ENCODE measurements around the gene C8A.

The C8A gene

GRCh38 chr1:56844545-56845136 is 10.0 kb upstream of the C8A start:
- Histone ChIP-seq H2BK12ac (ENCODE audit: low read length) (no peak overlapping the region), H3K9ac (ENCODE audit: low read depth, low read length, poor library complexity) (no peak overlapping the region), H2BK120ac (ENCODE audit: low read depth, low read length) (no peak overlapping the region), H3K27ac (replicated peaks; ENCODE audit: low read length) (no peak overlapping the region), H3K23ac (ENCODE audit: low read depth, low read length, poor library complexity) (no peak overlapping the region), H3K4me2 (ENCODE audit: insufficient read depth, low read length, poor library complexity, severe bottlenecking) (no peak overlapping the region), H3K36me3 (replicated peaks in 1 of 2; ENCODE audit: control insufficient read depth in 2 of 2, insufficient read depth in 2 of 2, low read length in 2 of 2) (no peaks in the 10 kb centered on the region), H4K91ac (ENCODE audit: low read depth, low read length, poor library complexity) (no peak overlapping the region), H2BK5ac (ENCODE audit: low read length) (no peak overlapping the region), H4K8ac (ENCODE audit: low read depth, low read length) (no peak overlapping the region), H3K79me1 (ENCODE audit: low read depth, low read length) (no peaks in the 10 kb centered on the region), H3K4ac (ENCODE audit: low read length) (no peak overlapping the region), H3K18ac (ENCODE audit: low read length) (no peak overlapping the region), H3K14ac (ENCODE audit: low read length) (no peak overlapping the region), H3K9me3 (replicated peaks in 1 of 2; ENCODE audit: control insufficient read depth in 2 of 2, insufficient read depth in 1 of 2, low read depth in 1 of 2, low read length in 2 of 2) (no peaks in the 10 kb centered on the region), H2AK5ac (ENCODE audit: low read depth, low read length) (no peak overlapping the region), H2AFZ (ENCODE audit: low read length) (peak overlapping the region; percentile 46), H3K4me1 (ENCODE audit: control insufficient read depth in 2 of 2, insufficient read depth in 1 of 2, low read depth in 1 of 2, low read length in 2 of 2) (peaks cover 0 to 9% of the 10 kb centered on the region in 2 donors), H3K4me3 (ENCODE audit: low read length in 2 of 2) (no peak overlapping the region), H2BK15ac (ENCODE audit: low read length) (no peak overlapping the region), H3K27me3 (ENCODE audit: control insufficient read depth in 3 of 3, insufficient read depth in 3 of 3, low read depth in 1 of 3, low read length in 3 of 3) (peaks cover 0 to 15% (median 0%) of the 10 kb centered on the region in 3 experiments)
- no peak for DNase-seq (ENCODE audit: low spot score)
- WGBS, 2 donors (ENCODE audit: extremely low coverage in 2 of 2, insufficient read length in 2 of 2, insufficient replicate concordance in 1 of 2), result no CpG with 5 or more reads among the region's 9 CpGs

DNA sequence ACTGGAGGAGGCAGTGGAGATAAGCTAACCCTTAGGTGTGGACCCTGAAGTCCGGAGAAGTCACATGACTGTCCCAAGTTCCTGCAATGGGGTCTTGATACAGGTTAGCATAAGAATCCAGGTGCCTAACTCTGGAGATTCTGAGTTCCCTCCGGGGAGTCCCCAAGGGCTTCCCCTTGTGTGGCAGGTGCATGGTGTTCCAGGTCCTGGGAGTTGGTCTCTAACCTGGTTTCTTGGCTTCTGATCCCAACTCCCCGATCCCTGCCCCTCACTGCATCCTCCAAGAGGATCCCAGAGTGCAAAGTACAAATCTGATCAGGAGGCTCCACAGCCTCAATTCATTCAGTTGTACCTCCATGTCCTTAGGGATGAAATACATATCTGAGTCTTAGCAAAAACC is 9.3 kb upstream of the C8A start:
- Histone ChIP-seq H3K4me3 (ENCODE audit: low read length in 2 of 2) (no peak overlapping the region), H2BK15ac (ENCODE audit: low read length) (no peak overlapping the region), H3K4ac (ENCODE audit: low read length) (no peak overlapping the region), H3K79me1 (ENCODE audit: low read depth, low read length) (no peaks in the 10 kb centered on the region), H3K4me2 (ENCODE audit: insufficient read depth, low read length, poor library complexity, severe bottlenecking) (no peak overlapping the region), H3K14ac (ENCODE audit: low read length) (no peak overlapping the region), H2BK5ac (ENCODE audit: low read length) (no peak overlapping the region), H3K4me1 (ENCODE audit: control insufficient read depth in 2 of 2, insufficient read depth in 1 of 2, low read depth in 1 of 2, low read length in 2 of 2) (peaks cover 0 to 13% of the 10 kb centered on the region in 2 donors), H3K36me3 (replicated peaks in 1 of 2; ENCODE audit: control insufficient read depth in 2 of 2, insufficient read depth in 2 of 2, low read length in 2 of 2) (no peaks in the 10 kb centered on the region), H2BK120ac (ENCODE audit: low read depth, low read length) (no peak overlapping the region), H3K18ac (ENCODE audit: low read length) (no peak overlapping the region), H3K27ac (replicated peaks; ENCODE audit: low read length) (no peak overlapping the region), H2AK5ac (ENCODE audit: low read depth, low read length) (no peak overlapping the region), H3K9ac (ENCODE audit: low read depth, low read length, poor library complexity) (no peak overlapping the region), H3K27me3 (ENCODE audit: control insufficient read depth in 3 of 3, insufficient read depth in 3 of 3, low read depth in 1 of 3, low read length in 3 of 3) (peaks cover 0 to 15% (median 0%) of the 10 kb centered on the region in 3 experiments), H2BK12ac (ENCODE audit: low read length) (no peak overlapping the region), H4K8ac (ENCODE audit: low read depth, low read length) (no peak overlapping the region), H2AFZ (ENCODE audit: low read length) (no peak overlapping the region), H4K91ac (ENCODE audit: low read depth, low read length, poor library complexity) (no peak overlapping the region), H3K23ac (ENCODE audit: low read depth, low read length, poor library complexity) (no peak overlapping the region), H3K9me3 (replicated peaks in 1 of 2; ENCODE audit: control insufficient read depth in 2 of 2, insufficient read depth in 1 of 2, low read depth in 1 of 2, low read length in 2 of 2) (no peaks in the 10 kb centered on the region)
- DNase-seq (ENCODE audit: low spot score), result no peak
- no CpG with 5 or more reads among the region's 3 CpGs for WGBS, 2 donors (ENCODE audit: extremely low coverage in 2 of 2, insufficient read length in 2 of 2, insufficient replicate concordance in 1 of 2)

- Histone ChIP-seq H3K36me3 (replicated peaks in 1 of 2; ENCODE audit: control insufficient read depth in 2 of 2, insufficient read depth in 2 of 2, low read length in 2 of 2) (no peaks in the 10 kb centered on the region), H3K18ac (ENCODE audit: low read length) (no peak overlapping the region), H3K4me3 (ENCODE audit: low read length in 2 of 2) (no peak overlapping the region), H2BK12ac (ENCODE audit: low read length) (no peak overlapping the region), H4K8ac (ENCODE audit: low read depth, low read length) (no peak overlapping the region), H2AFZ (ENCODE audit: low read length) (no peak overlapping the region), H3K14ac (ENCODE audit: low read length) (no peak overlapping the region), H2BK5ac (ENCODE audit: low read length) (no peak overlapping the region), H3K27me3 (ENCODE audit: control insufficient read depth in 3 of 3, insufficient read depth in 3 of 3, low read depth in 1 of 3, low read length in 3 of 3) (peaks cover 0 to 14% (median 0%) of the 10 kb centered on the region in 3 experiments), H3K4ac (ENCODE audit: low read length) (no peak overlapping the region), H3K4me2 (ENCODE audit: insufficient read depth, low read length, poor library complexity, severe bottlenecking) (no peak overlapping the region), H3K23ac (ENCODE audit: low read depth, low read length, poor library complexity) (no peak overlapping the region), H2BK15ac (ENCODE audit: low read length) (no peak overlapping the region), H3K9me3 (replicated peaks in 1 of 2; ENCODE audit: control insufficient read depth in 2 of 2, insufficient read depth in 1 of 2, low read depth in 1 of 2, low read length in 2 of 2) (no peaks in the 10 kb centered on the region), H2AK5ac (ENCODE audit: low read depth, low read length) (no peak overlapping the region), H2BK120ac (ENCODE audit: low read depth, low read length) (no peak overlapping the region), H3K4me1 (ENCODE audit: control insufficient read depth in 2 of 2, insufficient read depth in 1 of 2, low read depth in 1 of 2, low read length in 2 of 2) (peaks cover 0 to 11% of the 10 kb centered on the region in 2 donors), H3K27ac (replicated peaks; ENCODE audit: low read length) (no peak overlapping the region), H4K91ac (ENCODE audit: low read depth, low read length, poor library complexity) (no peak overlapping the region), H3K79me1 (ENCODE audit: low read depth, low read length) (no peaks in the 10 kb centered on the region), H3K9ac (ENCODE audit: low read depth, low read length, poor library complexity) (no peak overlapping the region)
- WGBS, 2 donors (ENCODE audit: extremely low coverage in 2 of 2, insufficient read length in 2 of 2, insufficient replicate concordance in 1 of 2), result no CpG with 5 or more reads among the region's 7 CpGs
- no peak for DNase-seq (ENCODE audit: low spot score)
Measured at GRCh38 chr1:56849750-56850149, 4.8 kb upstream of the C8A start.

DNA sequence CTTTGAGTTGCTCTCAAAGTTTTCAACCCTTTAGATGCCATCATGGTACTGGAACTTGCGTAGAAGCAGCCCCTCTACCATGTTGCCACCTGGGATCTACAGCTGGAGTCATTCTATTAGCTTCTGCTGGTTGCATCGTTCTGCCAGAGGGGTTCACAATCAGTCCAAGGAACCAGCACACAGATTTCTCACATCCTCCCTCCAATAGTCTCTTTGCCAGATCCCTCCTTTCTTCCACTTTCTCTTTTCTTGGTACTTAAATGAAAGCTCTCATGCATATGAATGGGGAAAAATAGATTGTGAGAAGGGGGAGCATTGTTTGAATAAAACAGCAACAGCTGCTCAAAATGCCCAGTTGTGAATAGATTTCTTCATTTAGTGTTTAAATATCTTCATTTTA is 4.2 kb upstream of the C8A start:
- Histone ChIP-seq H3K4me3 (ENCODE audit: low read length in 2 of 2) (no peak overlapping the region), H2BK15ac (ENCODE audit: low read length) (no peak overlapping the region), H3K18ac (ENCODE audit: low read length) (no peak overlapping the region), H3K9ac (ENCODE audit: low read depth, low read length, poor library complexity) (no peak overlapping the region), H3K79me1 (ENCODE audit: low read depth, low read length) (no peaks in the 10 kb centered on the region), H3K14ac (ENCODE audit: low read length) (no peak overlapping the region), H2AK5ac (ENCODE audit: low read depth, low read length) (no peak overlapping the region), H3K4ac (ENCODE audit: low read length) (no peak overlapping the region), H2BK5ac (ENCODE audit: low read length) (no peak overlapping the region), H3K27me3 (ENCODE audit: control insufficient read depth in 3 of 3, insufficient read depth in 3 of 3, low read depth in 1 of 3, low read length in 3 of 3) (peaks cover 0 to 17% (median 0%) of the 10 kb centered on the region in 3 experiments), H3K23ac (ENCODE audit: low read depth, low read length, poor library complexity) (no peak overlapping the region), H4K8ac (ENCODE audit: low read depth, low read length) (no peak overlapping the region), H2BK12ac (ENCODE audit: low read length) (no peak overlapping the region), H3K27ac (replicated peaks; ENCODE audit: low read length) (no peak overlapping the region), H2BK120ac (ENCODE audit: low read depth, low read length) (no peak overlapping the region), H3K4me2 (ENCODE audit: insufficient read depth, low read length, poor library complexity, severe bottlenecking) (no peak overlapping the region), H4K91ac (ENCODE audit: low read depth, low read length, poor library complexity) (no peak overlapping the region), H3K9me3 (replicated peaks in 1 of 2; ENCODE audit: control insufficient read depth in 2 of 2, insufficient read depth in 1 of 2, low read depth in 1 of 2, low read length in 2 of 2) (no peaks in the 10 kb centered on the region), H3K4me1 (ENCODE audit: control insufficient read depth in 2 of 2, insufficient read depth in 1 of 2, low read depth in 1 of 2, low read length in 2 of 2) (peaks cover 0 to 10% of the 10 kb centered on the region in 2 donors), H3K36me3 (replicated peaks in 1 of 2; ENCODE audit: control insufficient read depth in 2 of 2, insufficient read depth in 2 of 2, low read length in 2 of 2) (no peaks in the 10 kb centered on the region), H2AFZ (ENCODE audit: low read length) (no peak overlapping the region)
- WGBS, 2 donors (ENCODE audit: extremely low coverage in 2 of 2, insufficient read length in 2 of 2, insufficient replicate concordance in 1 of 2), result no CpG with 5 or more reads among the region's 2 CpGs
- no peak for DNase-seq (ENCODE audit: low spot score)

All from neuronal stem cell (in vitro differentiated cells).